ENCODE results near the gene CHD3.
A peak's percentile ranks its signal among the peaks of the same experiment; 100 is the strongest.

The CHD3 gene

DNA sequence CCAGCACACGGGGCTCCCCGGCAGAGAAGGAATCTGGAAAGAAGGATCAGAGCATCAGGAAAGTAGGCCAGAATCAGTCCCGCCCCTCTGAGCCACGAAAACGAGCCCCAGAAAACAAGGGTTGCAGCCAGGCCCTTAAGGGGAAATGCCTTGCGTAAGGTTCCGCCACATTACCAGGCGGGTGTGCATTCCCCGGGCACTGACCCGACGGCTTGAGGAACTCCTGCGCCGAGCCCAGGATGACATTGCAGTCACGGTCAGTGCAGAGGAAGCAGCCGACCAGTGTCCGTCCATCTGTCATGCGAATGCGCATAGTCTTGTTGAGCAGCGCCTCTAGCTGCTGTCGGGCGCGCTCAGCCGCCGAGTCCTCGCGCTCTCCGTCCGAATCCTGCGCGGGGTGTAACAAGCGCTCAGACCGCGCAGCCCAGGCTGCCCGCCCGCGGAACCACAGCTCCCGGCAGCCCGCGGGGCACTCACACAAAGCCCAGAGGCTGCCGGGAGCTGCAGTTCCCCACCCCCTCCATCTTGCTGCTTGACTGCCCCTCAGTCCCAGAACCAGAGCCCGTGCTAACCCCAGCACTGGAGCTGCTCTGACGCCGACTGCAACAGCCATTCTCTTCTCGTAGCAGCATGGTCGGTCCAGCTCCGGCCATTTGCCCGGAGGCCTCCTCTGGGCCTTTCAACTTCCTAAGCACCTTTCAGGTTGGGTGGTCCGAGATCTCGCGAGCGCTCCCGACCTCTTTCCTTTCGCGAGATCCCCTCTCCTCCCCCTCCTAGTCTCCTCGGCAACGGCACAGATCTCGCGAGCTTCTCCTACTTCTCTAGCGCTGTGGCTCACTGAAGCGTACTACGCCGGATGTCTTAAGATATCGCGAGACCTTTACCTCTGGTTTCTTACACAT lies 31.5 kb upstream of the CHD3 start, which contains the start of gene NAA38:
TSS of gene NAA38 (minus strand) at position 749 of the 902 bp plus-strand sequence. CDS start at position 653, 96 bp downstream.
- peak; percentile 97 for DNase-seq
- Histone ChIP-seq H3K4me3 (ENCODE audit: low read depth in 1 of 2, low read length in 2 of 2) (peak within 1 kb of the TSS; percentile 73 to 83), H3K27ac (ENCODE audit: low read length) (peak within 1 kb of the TSS; percentile 98), H4K20me1 (ENCODE audit: insufficient read depth, low read length) (peaks cover 2% of the 10 kb centered on the region; the same call in 1 of the 2 replicates), H3K36me3 (ENCODE audit: insufficient read depth, low read length) (peaks cover 38% of the 10 kb centered on the region), H3K4me2 (ENCODE audit: insufficient read depth, low read length) (peak within 1 kb of the TSS; percentile 100), H3K27me3 (ENCODE audit: insufficient read depth, low read length, poor library complexity) (no peaks in the 10 kb centered on the region), H3K9ac (ENCODE audit: low read depth, low read length) (peak within 1 kb of the TSS; percentile 79), H3K4me1 (ENCODE audit: insufficient read depth, low read length) (peaks cover 40% of the 10 kb centered on the region), H3K9me3 (ENCODE audit: insufficient read depth, low read length, severe bottlenecking) (no peaks in the 10 kb centered on the region), H2AFZ (ENCODE audit: low read depth, low read length) (peak within 1 kb of the TSS; percentile 96), H3K79me2 (ENCODE audit: insufficient read depth, low read length) (peaks cover 35% of the 10 kb centered on the region)
- TF ChIP-seq EZH2 (IDR thresholded peaks at IDR 0.05; ENCODE audit: borderline replicate concordance, low read depth, low read length, severe bottlenecking): no peak
- TF ChIP-seq, protein P1, sequence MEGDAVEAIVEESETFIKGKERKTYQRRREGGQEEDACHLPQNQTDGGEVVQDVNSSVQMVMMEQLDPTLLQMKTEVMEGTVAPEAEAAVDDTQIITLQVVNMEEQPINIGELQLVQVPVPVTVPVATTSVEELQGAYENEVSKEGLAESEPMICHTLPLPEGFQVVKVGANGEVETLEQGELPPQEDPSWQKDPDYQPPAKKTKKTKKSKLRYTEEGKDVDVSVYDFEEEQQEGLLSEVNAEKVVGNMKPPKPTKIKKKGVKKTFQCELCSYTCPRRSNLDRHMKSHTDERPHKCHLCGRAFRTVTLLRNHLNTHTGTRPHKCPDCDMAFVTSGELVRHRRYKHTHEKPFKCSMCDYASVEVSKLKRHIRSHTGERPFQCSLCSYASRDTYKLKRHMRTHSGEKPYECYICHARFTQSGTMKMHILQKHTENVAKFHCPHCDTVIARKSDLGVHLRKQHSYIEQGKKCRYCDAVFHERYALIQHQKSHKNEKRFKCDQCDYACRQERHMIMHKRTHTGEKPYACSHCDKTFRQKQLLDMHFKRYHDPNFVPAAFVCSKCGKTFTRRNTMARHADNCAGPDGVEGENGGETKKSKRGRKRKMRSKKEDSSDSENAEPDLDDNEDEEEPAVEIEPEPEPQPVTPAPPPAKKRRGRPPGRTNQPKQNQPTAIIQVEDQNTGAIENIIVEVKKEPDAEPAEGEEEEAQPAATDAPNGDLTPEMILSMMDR (IDR thresholded peaks at IDR 0.05; ENCODE audit: borderline replicate concordance, extremely low read depth, low read length, poor library complexity, severe bottlenecking): peak; percentile 36
- peak; percentile 91 for ATAC-seq (ENCODE audit: insufficient read depth, low read depth)

DNA sequence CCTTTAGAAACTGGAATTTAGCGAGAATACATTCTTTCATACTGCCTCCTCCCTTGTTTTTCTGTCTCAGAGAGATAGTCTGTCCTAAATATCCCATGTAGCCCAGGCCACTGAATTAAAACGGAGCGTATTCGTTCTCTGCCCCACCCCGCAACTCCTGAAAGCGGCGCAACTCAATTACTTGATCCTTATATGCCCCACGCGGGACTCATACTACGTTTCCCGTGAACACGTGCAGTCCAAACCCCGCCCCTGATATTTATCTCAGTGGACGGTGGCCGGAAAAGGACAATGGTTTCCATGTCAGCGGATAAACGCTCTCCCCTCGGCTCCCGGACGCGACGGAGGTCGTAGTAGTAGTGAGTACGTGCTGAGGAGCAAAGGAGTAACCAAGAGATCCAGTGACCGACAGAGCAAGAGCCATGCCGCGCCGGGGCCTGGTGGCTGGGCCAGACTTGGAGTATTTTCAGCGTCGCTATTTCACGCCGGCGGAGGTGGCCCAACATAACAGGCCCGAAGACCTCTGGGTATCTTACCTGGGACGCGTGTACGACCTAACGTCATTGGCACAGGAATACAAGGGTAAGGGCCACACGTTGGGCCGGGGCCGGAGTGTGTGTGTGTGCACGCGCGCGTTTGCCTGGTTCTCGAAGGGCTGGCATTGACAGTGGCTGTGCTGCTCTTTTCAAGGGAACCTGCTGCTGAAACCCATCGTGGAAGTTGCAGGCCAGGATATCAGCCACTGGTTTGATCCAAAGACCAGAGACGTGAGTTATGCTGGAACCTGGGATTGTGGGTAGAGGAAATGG lies 30.7 kb upstream of the CHD3 start, which contains the start of gene CYB5D1:
TSS of gene CYB5D1 (plus strand) at position 291 of the 809 bp plus-strand sequence. CDS start at position 423, 132 bp downstream.
- DNase-seq (peak; percentile 93), ATAC-seq (ENCODE audit: insufficient read depth, low read depth) (peak; percentile 55)
- no peak for TF ChIP-seq EZH2 (IDR thresholded peaks at IDR 0.05; ENCODE audit: borderline replicate concordance, low read depth, low read length, severe bottlenecking)
- TF ChIP-seq, protein P1 (IDR thresholded peaks at IDR 0.05; ENCODE audit: borderline replicate concordance, extremely low read depth, low read length, poor library complexity, severe bottlenecking): peak; percentile 22
- Histone ChIP-seq H4K20me1 (ENCODE audit: insufficient read depth, low read length) (peaks cover 2% of the 10 kb centered on the region; the same call in 1 of the 2 replicates), H3K4me2 (ENCODE audit: insufficient read depth, low read length) (peak within 1 kb of the TSS; percentile 100), H3K36me3 (ENCODE audit: insufficient read depth, low read length) (peaks cover 30% of the 10 kb centered on the region), H3K79me2 (ENCODE audit: insufficient read depth, low read length) (peaks cover 35% of the 10 kb centered on the region), H3K9ac (ENCODE audit: low read depth, low read length) (peak within 1 kb of the TSS; percentile 79), H3K27me3 (ENCODE audit: insufficient read depth, low read length, poor library complexity) (no peaks in the 10 kb centered on the region), H3K27ac (ENCODE audit: low read length) (peak within 1 kb of the TSS; percentile 98), H3K9me3 (ENCODE audit: insufficient read depth, low read length, severe bottlenecking) (no peaks in the 10 kb centered on the region), H2AFZ (ENCODE audit: low read depth, low read length) (peak within 1 kb of the TSS; percentile 96), H3K4me1 (ENCODE audit: insufficient read depth, low read length) (peaks cover 38% of the 10 kb centered on the region), H3K4me3 (ENCODE audit: low read depth in 1 of 2, low read length in 2 of 2) (peak within 1 kb of the TSS; percentile 73 to 83)

DNA sequence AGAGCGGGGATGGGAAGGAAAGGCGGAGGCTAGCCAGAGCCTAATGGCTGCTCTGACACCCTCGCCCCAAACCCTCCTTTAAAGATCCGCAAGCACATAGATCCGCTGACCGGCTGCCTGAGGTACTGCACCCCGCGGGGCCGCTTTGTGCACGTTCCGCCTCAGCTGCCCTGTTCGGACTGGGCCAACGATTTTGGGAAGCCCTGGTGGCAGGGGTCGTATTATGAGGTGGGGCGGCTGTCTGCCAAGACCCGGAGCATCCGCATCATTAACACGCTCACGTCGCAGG lies 30.1 kb upstream of the CHD3 start:
- peak overlapping the region; percentile 79 for H3K9ac ChIP-seq (ENCODE audit: low read depth, low read length)
- H2AFZ ChIP-seq (ENCODE audit: low read depth, low read length): peak overlapping the region; percentile 96
- H3K4me1 ChIP-seq (ENCODE audit: insufficient read depth, low read length): peaks cover 38% of the 10 kb centered on the region
- H3K27ac ChIP-seq (ENCODE audit: low read length): peak overlapping the region; percentile 98
- no peak for TF ChIP-seq EZH2 (IDR thresholded peaks at IDR 0.05; ENCODE audit: borderline replicate concordance, low read depth, low read length, severe bottlenecking)
- TF ChIP-seq, protein P1 (IDR thresholded peaks at IDR 0.05; ENCODE audit: borderline replicate concordance, extremely low read depth, low read length, poor library complexity, severe bottlenecking): no peak
- no peak for DNase-seq
- peak overlapping the region; percentile 100 for H3K4me2 ChIP-seq (ENCODE audit: insufficient read depth, low read length)
- H3K27me3 ChIP-seq (ENCODE audit: insufficient read depth, low read length, poor library complexity): no peaks in the 10 kb centered on the region
- H3K79me2 ChIP-seq (ENCODE audit: insufficient read depth, low read length): peaks cover 35% of the 10 kb centered on the region
- no peak for ATAC-seq (ENCODE audit: insufficient read depth, low read depth)
- no peaks in the 10 kb centered on the region; the same call in 1 of the 2 replicates for H4K20me1 ChIP-seq (ENCODE audit: insufficient read depth, low read length)
- peak overlapping the region; percentile 73 to 83 for H3K4me3 ChIP-seq (ENCODE audit: low read depth in 1 of 2, low read length in 2 of 2)
- H3K9me3 ChIP-seq (ENCODE audit: insufficient read depth, low read length, severe bottlenecking): no peaks in the 10 kb centered on the region
- H3K36me3 ChIP-seq (ENCODE audit: insufficient read depth, low read length): peaks cover 26% of the 10 kb centered on the region

Data from DND-41 (cell line).